NCI-H2081 treated with DMSO at 0.1 percent for 48 hours (cell line): ENCODE measurements around the gene GIT2.

Experiments used
- DNase-seq: peaks from one replicate; lab custom pipeline; 2025; lab: John Stamatoyannopoulos, UW

GIT2 gene

GRCh38 chr12:109981311-109981710 is 14.9 kb downstream of the GIT2 start:
- DNase-seq = no peak

DNA sequence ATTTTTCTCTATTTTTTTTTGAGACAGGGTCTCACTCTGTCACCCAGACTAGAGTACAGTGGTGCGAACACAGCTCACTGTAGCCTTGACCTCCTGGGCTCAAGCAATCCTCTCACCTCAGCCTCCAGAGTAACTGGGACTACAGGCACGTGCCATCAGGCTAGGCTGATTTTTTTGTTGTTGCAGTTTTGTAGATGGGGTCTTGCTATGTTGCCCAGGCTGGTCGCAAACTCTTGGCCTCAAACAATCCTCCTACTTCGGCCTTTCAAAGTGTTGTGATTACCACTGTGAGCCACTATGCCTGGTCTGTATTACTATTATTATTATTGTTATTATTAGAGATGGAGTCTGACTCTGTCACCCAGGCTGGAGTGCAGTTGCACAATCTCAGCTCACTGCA is 23.3 kb downstream of the GIT2 start:
- DNase-seq = no peak

DNA sequence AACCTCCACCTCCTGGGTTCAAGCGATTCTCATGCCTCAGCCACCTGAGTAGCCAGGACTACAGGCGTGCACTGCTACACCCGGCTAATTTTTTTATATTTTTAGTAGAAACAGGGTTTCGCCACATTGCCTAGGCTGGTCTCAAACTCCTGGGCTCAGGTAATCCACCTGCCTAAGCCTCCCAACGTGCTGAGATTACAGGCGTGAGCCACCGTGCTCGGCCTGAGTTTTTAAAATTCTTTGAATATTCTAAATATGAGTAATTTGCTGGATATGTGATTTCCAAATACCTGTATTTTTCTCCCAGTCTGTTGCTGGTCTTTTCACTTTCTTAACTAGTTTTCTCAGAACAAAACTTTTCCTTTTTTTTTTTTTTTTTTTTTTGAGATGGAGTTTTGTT is 27.4 kb downstream of the GIT2 start:
- no peak for DNase-seq

DNA sequence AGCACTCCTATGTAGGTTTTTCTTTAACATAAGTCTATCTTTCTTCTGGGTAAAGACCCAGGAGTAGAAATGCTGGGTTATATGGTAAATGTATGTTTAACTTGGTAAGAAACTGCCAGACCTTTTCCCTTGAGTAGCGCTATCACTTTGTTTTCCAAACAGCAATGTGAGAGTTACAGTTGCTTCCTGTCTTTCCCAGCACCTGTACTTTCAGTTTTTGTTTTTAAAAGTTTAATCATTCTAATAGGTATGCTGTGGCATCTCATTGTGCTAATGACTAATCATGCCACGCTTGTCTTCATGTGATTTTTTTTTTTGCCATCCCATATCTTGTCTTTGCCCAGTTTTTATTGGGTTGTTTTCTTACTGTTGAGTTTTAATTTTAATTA is 28.1 kb downstream of the GIT2 start:
- DNase-seq = no peak

DNA sequence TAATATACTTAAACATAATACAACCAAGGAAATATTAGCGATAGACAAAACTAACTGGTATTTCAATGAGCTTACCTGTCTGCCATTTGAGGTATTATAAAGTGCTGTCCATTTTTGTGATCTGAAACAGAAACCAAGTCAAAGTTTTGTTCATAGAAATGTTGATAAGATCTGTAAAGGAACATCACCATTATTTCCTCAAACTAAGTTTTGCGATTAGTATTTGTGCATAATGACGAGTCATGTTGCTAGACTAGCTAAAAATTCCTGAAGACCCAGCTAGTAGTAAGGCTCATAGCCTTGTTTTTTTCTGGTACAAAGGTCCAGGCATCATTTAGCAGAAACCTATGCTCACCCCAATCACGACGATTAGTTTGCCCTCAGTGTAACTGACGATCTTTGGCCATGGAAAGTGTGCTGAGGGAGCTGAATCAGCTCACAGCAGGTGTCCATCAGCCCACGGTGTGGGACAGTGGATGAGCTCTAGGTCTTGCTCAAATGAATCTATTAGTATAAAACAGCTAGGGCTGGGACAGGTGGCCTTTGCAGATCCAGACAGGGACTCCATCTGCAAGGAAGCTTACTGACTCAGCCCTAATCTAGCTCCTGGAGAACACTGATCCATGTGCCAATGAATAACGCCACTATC is 28.7 kb downstream of the GIT2 start:
- DNase-seq = no peak

- no peak for DNase-seq
Observed at GRCh38 chr12:109966546-109966945, 29.6 kb downstream of the GIT2 start.

GRCh38 chr12:109963743-109964429 is 32.3 kb downstream of the GIT2 start:
- DNase-seq = no peak

DNA sequence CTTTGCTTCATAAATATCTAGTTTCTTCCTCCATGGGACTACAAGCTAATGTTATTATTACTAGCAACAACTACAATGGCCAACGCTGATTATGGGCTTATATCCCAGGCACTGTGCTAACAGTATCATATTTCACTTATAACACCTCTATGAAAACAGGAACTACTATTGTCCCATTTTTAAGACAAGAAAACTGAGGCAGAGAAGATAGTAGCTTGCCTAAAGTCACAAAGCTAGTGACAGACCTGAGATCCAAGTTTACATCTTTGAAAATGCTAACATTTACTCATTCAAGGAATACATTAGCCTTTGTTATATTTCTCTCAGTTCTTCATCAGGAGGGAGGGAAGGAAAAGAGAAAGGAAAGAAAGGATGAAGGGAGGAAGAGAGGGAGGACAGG is 32.8 kb downstream of the GIT2 start:
- no peak for DNase-seq

DNA sequence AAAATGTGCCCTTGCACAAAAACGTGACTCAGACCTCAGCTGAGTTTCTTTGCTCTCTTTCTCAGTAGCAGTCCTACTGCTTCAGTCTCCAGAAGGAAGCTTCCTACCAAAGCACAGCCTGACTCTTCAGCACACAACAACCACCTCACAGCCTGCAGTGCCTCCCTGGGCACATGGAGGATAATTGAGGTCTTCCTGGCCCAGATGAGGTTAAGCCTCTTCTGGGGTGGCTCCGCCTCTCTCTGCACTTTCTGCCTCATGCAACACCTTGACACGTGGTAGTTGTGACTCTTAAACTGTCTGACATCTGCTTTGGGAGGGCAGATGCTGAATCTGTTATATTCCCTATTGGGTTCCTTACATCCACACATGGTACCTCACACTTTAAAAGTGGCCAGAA is 33.8 kb downstream of the GIT2 start:
- no peak for DNase-seq

GRCh38 chr12:109961612-109962011 is 34.6 kb downstream of the GIT2 start:
- DNase-seq = no peak

DNA sequence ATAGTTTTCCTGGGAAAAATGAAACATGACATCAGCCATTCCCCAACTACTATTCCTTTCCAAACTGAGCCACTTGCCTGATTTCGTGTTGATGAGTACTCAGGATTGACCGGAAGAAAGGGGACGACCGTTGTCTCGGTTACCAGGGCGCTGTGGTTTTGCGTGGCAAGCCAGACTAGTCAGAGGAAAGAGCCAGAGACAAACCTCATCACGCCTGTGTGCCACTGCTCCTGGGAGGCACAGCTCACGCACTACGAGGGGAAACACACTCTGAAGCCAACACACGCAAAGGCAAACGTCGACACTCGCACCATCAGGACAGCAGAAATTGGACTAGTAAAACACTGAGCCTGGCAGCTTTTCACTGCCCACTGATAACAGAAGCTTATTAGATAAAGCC is 35.0 kb downstream of the GIT2 start:
- no peak for DNase-seq

GRCh38 chr12:109959411-109960093 is 36.6 kb downstream of the GIT2 start:
- no peak for DNase-seq

DNA sequence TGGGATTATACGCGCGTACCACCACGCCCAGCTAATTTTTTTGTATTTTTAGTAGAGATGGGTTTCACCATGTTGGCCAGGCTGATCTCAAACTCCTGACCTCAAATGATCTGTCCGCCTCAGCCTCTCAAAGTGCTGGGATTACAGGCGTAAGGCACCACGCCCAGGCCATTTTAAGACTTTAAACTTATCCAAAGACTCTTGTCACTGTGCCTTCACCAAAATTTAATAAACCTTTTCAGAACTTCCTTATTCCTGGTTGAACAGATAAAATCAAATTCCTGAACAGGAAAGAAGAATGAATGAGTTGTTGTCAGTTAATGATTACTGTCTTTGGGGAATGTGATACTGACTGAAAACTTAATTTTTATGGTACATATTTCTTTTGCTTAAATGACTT is 37.8 kb downstream of the GIT2 start:
- no peak for DNase-seq

DNA sequence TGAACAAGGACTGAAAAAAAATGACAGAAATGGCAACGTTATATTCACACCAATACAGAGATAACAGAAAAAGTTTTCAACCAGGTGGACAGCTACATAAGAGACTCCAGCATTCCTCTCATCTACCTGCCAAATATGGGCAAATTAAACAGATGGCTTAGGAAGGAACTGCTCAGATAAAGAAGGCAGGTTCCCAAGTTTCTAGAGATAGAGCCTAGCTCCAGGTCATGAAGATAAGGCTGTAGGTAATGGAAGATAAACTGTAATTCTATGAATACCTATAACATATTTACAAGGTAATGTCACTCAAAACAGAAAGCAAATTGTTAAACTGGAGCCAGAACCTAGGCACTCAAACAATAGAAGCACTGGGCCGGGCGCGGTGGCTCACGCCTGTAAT is 42.5 kb downstream of the GIT2 start:
- DNase-seq = no peak

DNA sequence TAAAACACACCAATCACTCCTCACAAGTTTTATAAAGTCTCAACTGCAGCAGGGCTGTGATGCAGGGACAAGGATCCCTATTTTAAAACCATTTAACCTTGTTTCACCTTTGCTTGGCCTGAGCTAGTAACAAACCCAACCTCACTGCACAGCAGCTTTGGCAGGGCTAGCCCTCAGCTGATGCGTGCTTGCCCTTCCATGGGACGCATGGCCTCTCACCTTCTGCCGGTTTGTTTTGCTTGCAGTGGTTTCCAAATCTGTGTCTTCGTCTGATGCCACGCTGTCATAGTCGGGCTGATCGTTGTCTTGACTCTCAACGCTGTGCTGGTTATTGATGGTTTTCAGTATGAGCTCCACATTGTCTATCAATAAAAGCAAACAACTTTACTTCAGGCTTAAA is 43.3 kb downstream of the GIT2 start:
- no peak for DNase-seq

- DNase-seq = no peak
Observed at GRCh38 chr12:109952160-109952858, 43.9 kb downstream of the GIT2 start.

DNA sequence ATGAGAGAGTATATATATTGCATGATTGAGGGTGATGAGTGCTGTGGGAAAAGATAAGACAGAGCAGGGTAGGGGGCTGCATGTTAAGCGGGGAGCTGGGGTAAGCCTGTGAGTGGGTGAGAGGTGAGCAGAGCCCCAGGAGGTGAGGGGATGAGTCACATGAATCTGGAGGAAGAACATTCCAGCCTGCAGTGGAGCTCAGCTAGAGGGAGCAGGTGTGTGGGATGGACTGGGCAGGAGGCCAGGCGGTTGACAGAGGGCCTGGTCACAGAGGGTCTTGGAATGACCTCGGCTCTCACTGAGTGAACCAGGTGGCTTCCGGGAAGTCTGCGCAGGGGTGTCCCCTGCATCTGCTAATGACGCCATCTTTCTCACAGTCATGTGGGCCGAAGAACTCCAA is 44.4 kb downstream of the GIT2 start:
- DNase-seq = no peak

DNA sequence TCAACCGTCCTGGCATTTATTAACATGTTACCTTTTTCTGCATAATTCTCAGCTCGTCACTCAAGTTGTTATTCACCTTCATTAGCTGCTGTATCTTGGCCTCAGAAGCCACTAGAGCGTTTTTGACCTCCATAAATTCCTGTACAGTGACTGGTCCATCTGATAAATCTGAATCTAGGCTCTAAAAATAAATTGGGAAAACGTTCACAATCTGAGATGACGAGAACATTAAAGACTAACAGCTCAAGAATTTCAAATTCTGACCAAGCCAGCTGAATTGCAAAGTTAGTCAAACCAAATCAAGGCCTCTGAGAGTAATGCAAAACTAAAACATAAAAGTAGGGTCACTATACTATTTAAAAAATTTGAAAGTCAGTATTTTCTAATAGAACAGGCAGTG is 45.0 kb downstream of the GIT2 start:
- no peak for DNase-seq

GRCh38 chr12:109950625-109951024 is 45.5 kb downstream of the GIT2 start:
- no peak for DNase-seq

- no peak for DNase-seq
Observed at GRCh38 chr12:109949089-109949488, 47.1 kb downstream of the GIT2 start.

GRCh38 chr12:109948368-109948767 is 47.8 kb downstream of the GIT2 start:
- DNase-seq = no peak

GRCh38 chr12:109947521-109947920 is 48.6 kb downstream of the GIT2 start:
- no peak for DNase-seq

DNA sequence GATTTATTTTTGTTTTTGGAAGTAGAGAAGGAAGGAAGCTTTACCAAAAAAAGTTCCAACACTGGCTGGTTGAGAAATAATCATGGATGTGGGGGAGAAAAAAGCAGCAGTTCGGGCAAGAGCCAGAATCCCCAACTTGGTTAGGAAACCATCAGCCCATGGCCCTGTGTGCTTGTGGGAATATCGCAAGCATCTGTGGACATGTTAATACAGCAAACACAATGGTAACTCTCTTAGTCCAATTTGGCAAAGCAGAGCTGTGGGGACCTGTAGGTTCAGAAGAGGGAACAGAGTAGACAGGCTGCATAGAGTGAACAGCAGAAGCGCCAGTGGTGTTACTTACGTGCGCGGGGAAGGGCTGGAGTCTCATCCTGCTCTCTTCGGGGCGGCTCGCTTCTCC is 49.3 kb downstream of the GIT2 start:
- DNase-seq = no peak
